H1 (cell line): Measurements from ENCODE around the gene BBS1.

Experiments
- CHD2 ChIP-seq: IDR thresholded peaks from 2 replicates; pipeline ENCODE4 v1.6.1; 2012; ENCODE audit warnings: low read length, improper control_type of control experiment
- CTCF ChIP-seq, 3 experiments: IDR thresholded peaks; 1 replicate in 2 of 3; 2 replicates in 1 of 3; pipeline versions ENCODE4 v1.5.1 to v1.6.1; 2011; ENCODE audit warnings: low read length in 3 of 3, mild to moderate bottlenecking in 3 of 3, inconsistent platforms in 2 of 3, low read depth in 1 of 3, moderate library complexity in 1 of 3; ENCODE audit not compliant: insufficient read depth in 1 of 3; ENCODE audit errors: control extremely low read depth in 1 of 3
- JUND ChIP-seq: IDR thresholded peaks from 2 replicates; pipeline ENCODE4 v1.6.1; 2011; ENCODE audit warnings: mild to moderate bottlenecking, improper control_type of control experiment, low read length
- POLR2A ChIP-seq, 2 experiments: IDR thresholded peaks; 1 replicate in 1 of 2; 2 replicates in 1 of 2; pipeline ENCODE4 v1.6.1; 2011; ENCODE audit warnings: low read depth in 2 of 2, low read length in 2 of 2, mild to moderate bottlenecking in 2 of 2; ENCODE audit errors: control extremely low read depth in 1 of 2
- SAP30 ChIP-seq: fragments of 300-600 bp; sonication (generic); IDR thresholded peaks from 2 replicates; pipeline ENCODE4 v1.7.1; 2012; ENCODE audit warnings: low read length, moderate library complexity, mild to moderate bottlenecking, inconsistent platforms; ENCODE audit not compliant: insufficient read depth, insufficient replicate concordance

GRCh38 chr11:66475349-66476172 is 34.9 kb upstream of the BBS1 start:
- no peak for TF ChIP-seq POLR2A (IDR thresholded peaks at IDR 0.05; ENCODE audit: control extremely low read depth in 1 of 2, low read depth in 2 of 2, low read length in 2 of 2)
- TF ChIP-seq JUND, result no peak
- no peak for TF ChIP-seq SAP30
- no peak for TF ChIP-seq CTCF (IDR thresholded peaks at IDR 0.05; ENCODE audit: control extremely low read depth in 1 of 3, insufficient read depth in 1 of 3, low read depth in 1 of 3, low read length in 3 of 3)
- no peak for TF ChIP-seq CHD2
